WTC11 (cell line): ENCODE results near the gene DNM3.

Experiments used
- FOXK1 ChIP-seq: sonication (generic); formaldehyde crosslinking; IDR thresholded peaks from 2 replicates; pipeline ENCODE4 v1.8.0; 2022; ENCODE audit warnings: mild to moderate bottlenecking, moderate library complexity, missing genetic modification reagents
- NFE2L1 ChIP-seq: sonication (generic); formaldehyde crosslinking; IDR thresholded peaks from 2 replicates; pipeline ENCODE4 v1.8.1; 2023; ENCODE audit warnings: missing genetic modification reagents
- SMAD3 ChIP-seq: sonication (generic); formaldehyde crosslinking; IDR thresholded peaks from 2 replicates; pipeline ENCODE4 v1.8.0; 2022; ENCODE audit warnings: missing genetic modification reagents, mild to moderate bottlenecking, borderline replicate concordance
- ZNF416 ChIP-seq: fragments of 250-450 bp; sonication (Bioruptor Pico); IDR thresholded peaks from 2 replicates; pipeline ENCODE4 v1.9.0; 2021; ENCODE audit warnings: mild to moderate bottlenecking, inconsistent platforms
- TF ChIP-seq, protein P1 (sequence below): fragments of 200-600 bp; IDR thresholded peaks from 2 replicates; pipeline ENCODE4 v1.8.0; 2022; ENCODE audit warnings: antibody characterized with exemption
- TF ChIP-seq, protein P2 (sequence below): sonication (generic); formaldehyde crosslinking; conservative IDR thresholded peaks from 2 replicates; pipeline ENCODE4 v1.8.1; 2023; ENCODE audit warnings: mild to moderate bottlenecking, low read depth, missing genetic modification reagents, moderate library complexity
- TF ChIP-seq, protein P3 (sequence below): sonication (generic); formaldehyde crosslinking; IDR thresholded peaks from 2 replicates; pipeline ENCODE4 v1.8.0; 2022; ENCODE audit warnings: mild to moderate bottlenecking, missing genetic modification reagents
- TF ChIP-seq, protein P4 (sequence below): sonication (generic); formaldehyde crosslinking; IDR thresholded peaks from 2 replicates; pipeline ENCODE4 v1.8.1; 2022; ENCODE audit warnings: low read depth, missing genetic modification reagents, borderline replicate concordance

DNA sequence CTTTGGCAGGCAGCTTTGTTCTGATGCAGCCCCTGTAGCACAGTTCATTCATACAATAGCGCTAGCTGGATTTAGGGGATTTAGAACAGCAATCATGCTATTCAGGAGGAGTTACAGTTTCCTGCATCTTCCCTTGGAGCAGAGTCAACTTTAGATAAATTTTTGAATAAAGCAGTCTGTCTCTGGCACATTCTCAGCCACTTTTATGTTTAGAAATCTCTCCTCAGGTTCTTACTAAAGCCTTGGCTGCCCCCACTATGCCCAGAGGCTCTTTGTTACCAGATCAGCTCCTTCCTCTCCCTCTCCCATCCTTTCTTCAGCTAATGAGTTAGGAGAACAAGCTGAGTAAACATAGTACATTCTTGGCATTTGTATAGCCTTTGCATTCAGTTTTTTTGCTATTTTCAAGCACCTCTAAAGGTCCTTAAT, 619.6 kb downstream of the DNM3 start:
- TF ChIP-seq, protein P1, sequence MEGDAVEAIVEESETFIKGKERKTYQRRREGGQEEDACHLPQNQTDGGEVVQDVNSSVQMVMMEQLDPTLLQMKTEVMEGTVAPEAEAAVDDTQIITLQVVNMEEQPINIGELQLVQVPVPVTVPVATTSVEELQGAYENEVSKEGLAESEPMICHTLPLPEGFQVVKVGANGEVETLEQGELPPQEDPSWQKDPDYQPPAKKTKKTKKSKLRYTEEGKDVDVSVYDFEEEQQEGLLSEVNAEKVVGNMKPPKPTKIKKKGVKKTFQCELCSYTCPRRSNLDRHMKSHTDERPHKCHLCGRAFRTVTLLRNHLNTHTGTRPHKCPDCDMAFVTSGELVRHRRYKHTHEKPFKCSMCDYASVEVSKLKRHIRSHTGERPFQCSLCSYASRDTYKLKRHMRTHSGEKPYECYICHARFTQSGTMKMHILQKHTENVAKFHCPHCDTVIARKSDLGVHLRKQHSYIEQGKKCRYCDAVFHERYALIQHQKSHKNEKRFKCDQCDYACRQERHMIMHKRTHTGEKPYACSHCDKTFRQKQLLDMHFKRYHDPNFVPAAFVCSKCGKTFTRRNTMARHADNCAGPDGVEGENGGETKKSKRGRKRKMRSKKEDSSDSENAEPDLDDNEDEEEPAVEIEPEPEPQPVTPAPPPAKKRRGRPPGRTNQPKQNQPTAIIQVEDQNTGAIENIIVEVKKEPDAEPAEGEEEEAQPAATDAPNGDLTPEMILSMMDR: no peak
- TF ChIP-seq SMAD3 (CRISPR knock-in tag) (no peak), FOXK1 (CRISPR knock-in tag) (no peak), ZNF416 (CRISPR knock-in tag) (no peak), NFE2L1 (CRISPR knock-in tag) (no peak)
- TF ChIP-seq, protein P2, sequence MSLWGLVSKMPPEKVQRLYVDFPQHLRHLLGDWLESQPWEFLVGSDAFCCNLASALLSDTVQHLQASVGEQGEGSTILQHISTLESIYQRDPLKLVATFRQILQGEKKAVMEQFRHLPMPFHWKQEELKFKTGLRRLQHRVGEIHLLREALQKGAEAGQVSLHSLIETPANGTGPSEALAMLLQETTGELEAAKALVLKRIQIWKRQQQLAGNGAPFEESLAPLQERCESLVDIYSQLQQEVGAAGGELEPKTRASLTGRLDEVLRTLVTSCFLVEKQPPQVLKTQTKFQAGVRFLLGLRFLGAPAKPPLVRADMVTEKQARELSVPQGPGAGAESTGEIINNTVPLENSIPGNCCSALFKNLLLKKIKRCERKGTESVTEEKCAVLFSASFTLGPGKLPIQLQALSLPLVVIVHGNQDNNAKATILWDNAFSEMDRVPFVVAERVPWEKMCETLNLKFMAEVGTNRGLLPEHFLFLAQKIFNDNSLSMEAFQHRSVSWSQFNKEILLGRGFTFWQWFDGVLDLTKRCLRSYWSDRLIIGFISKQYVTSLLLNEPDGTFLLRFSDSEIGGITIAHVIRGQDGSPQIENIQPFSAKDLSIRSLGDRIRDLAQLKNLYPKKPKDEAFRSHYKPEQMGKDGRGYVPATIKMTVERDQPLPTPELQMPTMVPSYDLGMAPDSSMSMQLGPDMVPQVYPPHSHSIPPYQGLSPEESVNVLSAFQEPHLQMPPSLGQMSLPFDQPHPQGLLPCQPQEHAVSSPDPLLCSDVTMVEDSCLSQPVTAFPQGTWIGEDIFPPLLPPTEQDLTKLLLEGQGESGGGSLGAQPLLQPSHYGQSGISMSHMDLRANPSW (CRISPR knock-in tag): no peak
- TF ChIP-seq, protein P3, sequence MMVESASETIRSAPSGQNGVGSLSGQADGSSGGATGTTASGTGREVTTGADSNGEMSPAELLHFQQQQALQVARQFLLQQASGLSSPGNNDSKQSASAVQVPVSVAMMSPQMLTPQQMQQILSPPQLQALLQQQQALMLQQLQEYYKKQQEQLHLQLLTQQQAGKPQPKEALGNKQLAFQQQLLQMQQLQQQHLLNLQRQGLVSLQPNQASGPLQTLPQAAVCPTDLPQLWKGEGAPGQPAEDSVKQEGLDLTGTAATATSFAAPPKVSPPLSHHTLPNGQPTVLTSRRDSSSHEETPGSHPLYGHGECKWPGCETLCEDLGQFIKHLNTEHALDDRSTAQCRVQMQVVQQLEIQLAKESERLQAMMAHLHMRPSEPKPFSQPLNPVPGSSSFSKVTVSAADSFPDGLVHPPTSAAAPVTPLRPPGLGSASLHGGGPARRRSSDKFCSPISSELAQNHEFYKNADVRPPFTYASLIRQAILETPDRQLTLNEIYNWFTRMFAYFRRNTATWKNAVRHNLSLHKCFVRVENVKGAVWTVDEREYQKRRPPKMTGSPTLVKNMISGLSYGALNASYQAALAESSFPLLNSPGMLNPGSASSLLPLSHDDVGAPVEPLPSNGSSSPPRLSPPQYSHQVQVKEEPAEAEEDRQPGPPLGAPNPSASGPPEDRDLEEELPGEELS (CRISPR knock-in tag): no peak
- TF ChIP-seq, protein P4, sequence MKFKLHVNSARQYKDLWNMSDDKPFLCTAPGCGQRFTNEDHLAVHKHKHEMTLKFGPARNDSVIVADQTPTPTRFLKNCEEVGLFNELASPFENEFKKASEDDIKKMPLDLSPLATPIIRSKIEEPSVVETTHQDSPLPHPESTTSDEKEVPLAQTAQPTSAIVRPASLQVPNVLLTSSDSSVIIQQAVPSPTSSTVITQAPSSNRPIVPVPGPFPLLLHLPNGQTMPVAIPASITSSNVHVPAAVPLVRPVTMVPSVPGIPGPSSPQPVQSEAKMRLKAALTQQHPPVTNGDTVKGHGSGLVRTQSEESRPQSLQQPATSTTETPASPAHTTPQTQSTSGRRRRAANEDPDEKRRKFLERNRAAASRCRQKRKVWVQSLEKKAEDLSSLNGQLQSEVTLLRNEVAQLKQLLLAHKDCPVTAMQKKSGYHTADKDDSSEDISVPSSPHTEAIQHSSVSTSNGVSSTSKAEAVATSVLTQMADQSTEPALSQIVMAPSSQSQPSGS (CRISPR knock-in tag): no peak
